ENCODE measurements around the gene CRHR2.

The CRHR2 gene

DNA sequence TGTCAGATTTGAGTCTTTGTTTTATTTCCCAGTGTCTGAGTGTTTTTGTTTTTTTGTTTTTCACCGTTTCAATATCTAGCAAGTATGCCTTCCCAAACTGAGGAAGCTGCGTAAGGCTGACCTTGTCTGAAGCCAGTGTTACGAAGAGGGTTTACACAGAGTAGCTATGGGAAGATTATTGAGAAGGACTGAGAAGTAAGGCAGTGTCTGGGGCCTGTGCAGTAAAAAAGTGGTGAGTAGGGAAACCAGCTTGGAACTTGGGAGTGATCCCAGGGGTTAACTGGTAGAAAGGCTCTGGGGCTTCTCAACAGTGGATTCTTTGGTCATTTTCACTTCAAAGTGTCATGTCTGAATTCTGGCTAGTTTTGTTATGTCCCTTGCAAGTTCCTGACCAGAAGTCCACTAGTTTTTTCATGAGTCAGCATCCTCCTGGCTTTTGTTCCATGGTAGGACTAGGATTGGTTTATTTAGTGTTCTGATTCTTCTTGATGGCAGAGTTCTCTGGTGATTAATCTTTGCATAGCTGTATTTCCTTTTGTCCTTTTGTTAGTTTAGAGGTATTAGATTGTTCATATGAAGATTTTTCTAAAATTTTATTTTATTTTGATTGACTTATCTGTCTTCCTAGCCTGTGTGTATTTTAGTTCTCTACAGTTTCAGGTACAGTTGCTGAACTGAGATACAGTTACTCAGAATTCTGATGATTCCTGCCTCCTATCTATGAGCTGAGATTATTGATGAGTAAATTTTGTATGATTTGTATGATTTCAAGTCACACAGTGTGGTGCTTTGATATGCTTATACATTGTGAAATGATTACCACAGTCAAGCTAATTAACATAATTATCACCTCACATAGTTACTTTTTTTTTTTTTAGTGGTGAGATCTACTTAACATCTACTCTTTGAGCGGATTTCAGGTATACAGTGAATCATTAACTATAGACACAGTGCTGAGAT, 68.6 kb downstream of the CRHR2 start:
- no peak for DNase-seq

DNA sequence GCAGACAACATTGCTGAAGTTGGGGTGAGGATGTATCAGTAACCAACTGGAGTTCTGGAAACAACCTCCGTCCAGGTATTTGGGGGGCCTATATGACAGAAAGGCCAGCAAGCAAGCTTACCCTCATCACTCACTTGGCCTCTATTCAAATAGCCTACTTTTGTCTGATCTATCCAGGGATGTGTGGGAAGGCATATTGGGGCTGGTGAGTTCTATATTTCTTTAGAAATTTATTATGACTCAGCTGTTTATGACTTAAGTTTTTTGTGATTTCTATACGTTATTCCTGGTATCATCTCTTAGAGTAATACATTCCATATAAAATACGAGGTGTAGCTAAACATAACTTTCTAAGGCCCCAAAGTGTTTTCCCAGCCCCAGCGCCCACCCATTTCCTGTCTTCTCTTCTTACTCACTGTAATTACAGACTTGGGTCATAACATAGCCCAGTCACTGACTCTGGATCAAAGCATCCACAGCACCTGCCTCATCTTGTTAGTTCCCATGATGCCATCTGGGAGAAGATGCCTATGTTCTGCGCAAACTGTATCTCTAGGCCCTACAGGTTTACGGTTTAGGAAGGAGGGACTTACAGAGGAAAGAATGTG, 69.5 kb downstream of the CRHR2 start:
- no peak for DNase-seq

DNA sequence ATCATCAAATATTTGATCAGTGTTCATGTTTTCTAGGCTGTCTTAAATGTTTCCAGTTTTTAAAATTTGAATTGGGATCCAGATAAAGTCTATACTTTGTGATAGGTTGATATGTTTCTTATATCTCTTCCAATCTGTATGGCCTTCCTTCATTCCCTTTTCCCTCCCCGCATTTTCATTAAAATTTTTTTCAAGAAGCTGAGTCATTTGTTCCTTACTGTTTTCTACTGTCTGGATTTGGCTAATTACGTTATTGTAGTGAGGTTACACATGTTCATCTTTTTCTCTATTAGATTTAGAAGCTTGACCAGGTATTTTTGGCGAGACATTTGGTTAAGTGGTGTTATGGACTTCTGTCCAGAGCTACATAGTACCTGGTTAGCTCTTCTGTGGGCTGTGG, 76.4 kb downstream of the CRHR2 start:
- no peak for DNase-seq

DNA sequence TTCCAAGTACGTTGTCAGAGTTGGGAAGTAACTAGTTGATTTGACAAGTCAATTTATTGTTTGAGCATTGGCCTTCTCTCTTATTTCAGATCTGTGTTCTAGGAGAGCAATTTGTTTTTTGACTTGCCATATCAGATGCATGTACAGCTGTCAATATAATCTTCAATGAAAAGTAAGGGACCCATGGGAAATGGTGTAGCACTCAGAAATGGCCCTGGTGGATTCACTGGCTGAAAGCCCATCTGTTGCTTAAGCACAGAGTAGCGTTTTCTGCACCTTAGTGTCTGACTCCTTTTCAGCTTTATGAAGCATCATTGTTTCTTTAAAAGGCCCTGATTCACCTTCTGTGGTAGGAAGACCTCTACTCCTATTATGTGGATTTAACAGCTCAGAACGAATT, 77.4 kb downstream of the CRHR2 start:
- DNase-seq, result no peak

Data from retina (tissue), 1 donor.